HG03139 (cell line): ENCODE data around the gene GOLGA6D.
"Not testable (repeated sequence)": the region's sequence is repeated elsewhere in the genome, so short reads cannot be mapped to it uniquely, and the experiment has no call there.

Experiments used
- ATAC-seq: cut with Tn5 transposase; IDR thresholded peaks from one replicate; pipeline ENCODE4 v1.9.1; 2021; ENCODE audit not compliant: unreplicated experiment

The GOLGA6D gene

DNA sequence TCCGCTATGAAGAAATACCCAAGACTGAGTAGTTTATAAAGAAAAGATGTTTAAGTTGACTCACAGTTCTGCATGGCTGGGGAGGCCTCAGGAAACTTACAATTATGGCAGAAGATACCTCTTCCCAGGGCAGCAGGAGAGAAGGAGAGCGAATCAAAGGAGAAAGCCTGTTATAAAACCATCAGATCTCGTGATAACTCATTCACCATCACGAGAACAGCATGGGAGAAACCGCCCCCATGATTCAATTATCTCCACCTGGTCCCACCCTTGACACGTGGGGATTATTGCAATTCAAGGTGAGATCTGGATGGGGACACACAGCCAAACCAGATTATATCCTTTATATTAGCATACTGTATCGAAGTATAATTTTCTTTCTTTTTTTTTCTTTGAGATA lies 49.5 kb downstream of the GOLGA6D start:
- ATAC-seq = not testable (repeated sequence)

DNA sequence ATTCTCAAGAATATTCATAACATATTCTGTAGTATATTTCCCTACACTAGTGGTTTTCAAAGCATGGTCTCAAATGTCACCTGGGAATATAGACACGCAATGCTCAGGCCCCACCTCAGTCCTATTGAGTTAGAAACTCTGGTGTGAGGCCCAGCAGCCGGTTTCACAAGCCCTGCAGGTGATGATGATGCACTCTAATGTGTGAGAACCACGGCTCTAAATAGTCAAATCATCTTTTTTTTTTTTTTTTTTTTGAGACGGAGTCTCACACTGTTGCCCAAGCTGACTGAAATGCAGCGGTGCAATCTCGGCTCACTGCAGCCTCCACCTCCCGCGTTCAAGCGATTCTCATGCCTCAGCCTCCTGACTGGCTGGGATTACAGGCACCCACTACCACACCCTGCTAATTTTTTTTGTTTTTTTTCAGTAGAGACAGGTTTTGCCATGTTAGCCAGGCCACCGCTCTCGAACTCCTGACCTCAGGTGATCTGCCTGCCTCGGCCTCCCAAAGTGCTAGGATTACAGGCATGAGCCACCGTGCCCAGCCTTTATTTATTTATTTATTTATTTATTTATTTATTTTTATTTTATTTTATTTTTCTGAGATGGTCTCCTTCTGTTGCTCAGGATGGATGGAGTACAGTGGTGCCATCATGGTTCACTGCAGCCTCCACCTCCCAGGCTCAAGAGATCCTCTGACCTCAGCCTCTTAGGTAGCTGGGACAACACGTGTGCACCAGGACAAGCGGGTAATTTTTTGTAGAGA lies 51.2 kb downstream of the GOLGA6D start:
- ATAC-seq = not testable (repeated sequence)

DNA sequence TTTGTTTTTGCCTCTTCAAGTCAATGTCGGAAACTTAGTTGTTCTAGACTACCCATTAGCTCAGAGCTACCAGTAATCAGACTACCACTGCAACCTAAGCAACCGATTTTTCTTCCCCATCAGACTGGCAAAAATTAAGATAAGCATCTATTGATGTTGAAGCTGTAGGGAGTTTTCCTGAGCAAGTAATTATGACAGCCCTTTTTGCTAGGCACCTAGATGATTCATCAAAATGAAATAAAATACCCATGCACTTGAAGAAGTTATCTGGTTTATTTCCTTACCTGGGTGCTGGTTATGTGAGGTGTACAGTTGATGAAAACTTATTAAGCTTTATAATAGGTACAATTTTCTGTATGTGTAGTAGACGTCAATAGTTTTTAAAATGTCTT lies 52.7 kb downstream of the GOLGA6D start:
- no peak for ATAC-seq

DNA sequence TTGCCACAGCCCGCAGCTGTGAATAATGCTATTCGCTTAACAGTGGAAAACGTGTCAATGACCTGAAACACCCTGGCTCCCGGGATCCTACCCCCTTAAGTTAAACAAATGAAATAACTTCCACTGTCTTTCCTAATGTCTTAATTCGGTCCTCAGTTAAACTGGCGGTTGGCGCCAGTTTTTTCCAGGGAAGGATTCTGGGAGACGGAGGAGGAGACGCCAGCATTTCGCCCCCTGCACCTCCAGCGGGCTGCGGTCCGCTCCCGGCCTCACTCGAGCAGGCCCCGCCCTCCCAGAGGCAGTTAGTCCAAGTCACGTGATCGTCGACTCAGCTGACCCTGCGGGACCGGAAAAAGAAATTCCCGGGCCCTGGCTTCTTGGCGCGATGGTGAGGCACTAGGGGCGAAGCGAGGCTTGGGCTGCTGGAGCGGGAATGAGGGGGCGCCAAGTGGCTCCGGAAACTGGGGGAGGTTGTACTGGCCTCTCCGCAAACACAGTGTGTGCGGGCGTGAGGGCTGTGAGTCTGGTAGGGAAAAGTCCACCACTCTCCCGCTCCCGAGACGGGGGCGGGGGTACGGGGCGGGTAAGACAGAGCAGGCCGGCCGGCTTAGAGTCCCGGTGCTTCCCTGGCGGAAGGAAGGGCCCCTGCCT lies 53.2 kb downstream of the GOLGA6D start, which contains the start of gene COMMD4:
Gene COMMD4, plus strand, starts transcription at position 359 of the 651 bp plus-strand sequence. Its CDS starts 27 bp downstream, at position 386.
- no peak for ATAC-seq

DNA sequence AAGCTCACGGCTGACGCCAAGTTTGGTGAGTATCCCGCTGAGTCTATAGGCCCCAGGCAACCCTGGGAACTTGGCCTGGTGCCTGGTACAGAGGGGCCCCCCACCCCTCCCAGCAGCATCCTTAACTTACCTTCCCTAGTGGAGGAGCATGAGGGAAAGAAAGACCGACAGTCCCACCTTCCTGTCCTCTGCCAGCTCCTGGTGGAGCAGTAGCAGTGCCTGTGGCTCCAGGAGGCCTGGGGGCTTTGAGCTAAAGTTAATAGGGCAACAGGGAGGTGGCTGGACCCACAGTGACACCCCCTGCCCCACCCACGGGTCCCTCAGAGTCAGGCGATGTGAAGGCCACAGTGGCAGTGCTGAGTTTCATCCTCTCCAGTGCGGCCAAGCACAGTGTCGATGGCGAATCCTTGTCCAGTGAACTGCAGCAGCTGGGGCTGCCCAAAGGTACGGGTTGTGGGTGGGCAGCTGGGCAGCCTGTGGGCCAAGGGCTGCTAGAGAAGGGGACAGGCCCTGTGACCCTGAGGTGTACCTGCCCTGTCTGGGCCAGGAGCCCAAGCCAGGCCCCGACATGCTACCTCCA lies 56.1 kb downstream of the GOLGA6D start:
- ATAC-seq = no peak

DNA sequence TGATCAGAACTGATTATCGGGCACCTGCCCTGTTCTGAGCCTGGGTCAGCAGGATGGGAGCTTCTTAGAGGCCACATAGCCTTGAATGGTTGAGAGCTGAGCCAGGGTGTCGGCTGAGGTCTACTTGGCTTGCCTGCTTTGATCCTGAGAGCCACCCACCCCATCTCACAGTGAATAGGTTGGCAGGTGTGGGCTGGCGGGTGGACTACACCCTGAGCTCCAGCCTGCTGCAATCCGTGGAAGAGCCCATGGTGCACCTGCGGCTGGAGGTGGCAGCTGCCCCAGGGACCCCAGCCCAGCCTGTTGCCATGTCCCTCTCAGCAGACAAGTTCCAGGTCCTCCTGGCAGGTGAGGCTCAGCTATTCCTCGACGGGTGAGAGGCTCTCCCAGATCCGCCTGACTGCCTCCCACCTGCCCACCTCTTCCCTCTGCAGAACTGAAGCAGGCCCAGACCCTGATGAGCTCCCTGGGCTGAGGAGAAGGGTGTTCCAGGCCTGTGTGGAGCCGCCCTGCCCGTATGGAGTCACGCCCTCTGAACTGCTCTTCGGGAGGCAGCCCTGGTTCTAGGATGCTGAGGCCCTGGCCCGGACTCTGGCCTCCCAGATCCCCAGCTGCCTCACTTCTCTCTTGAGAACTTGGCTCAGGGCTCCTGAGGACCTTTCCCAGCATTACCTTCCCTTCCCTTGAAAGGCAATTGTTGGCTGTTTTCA lies 57.1 kb downstream of the GOLGA6D start:
- ATAC-seq = no peak

DNA sequence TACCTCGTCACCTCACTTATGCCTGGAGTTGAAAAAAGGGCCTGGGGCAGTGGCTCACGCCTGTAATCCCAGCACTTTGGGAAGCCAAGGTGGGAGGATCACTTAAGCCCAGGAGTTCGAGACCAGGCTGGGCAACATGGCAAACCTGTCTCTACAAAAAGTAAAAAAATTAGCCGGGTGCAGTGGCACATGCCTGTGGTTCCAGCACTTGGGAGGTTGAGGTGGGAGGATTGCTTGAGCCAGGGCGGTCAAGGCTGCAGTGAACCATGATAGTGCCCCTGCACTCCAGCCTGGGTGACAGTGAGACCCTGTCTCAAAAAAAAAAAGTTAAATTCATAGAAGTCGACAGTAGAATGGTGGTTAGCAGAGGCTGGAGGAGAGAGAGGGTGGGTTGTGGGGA lies 59.6 kb downstream of the GOLGA6D start:
- ATAC-seq = no peak

DNA sequence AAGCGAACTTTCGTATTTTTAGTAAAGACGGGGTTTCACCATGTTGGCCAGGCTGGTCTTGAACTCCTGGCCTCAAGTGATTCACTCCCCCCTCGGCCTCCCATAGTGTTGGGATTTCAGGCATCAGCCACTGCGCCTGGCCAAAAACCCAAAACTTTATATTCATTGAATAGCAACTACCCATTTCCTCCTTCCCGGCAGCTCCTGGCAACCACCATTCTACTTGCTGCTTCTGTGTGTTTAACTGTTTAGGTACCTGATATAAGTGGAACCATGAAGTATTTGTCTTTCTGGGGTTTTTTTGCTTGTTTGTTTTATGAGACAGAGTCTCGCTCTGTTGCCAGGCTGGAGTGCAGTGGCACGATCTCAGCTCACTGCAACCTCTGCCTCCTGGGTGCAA lies 61.3 kb downstream of the GOLGA6D start:
- ATAC-seq = not testable (repeated sequence)
